H9 (cell line): ENCODE results near the gene ATP8B2. TPM values are rescaled to one million over a fixed set of nuclear protein-coding genes. Genes with fewer than 3 reads are reported as not detected.

Source experiments
- DNase-seq: peaks from one replicate; pipeline ENCODE4 v3.0.0-alpha.2; 2017
- H2AFZ ChIP-seq: one replicate; pipeline ENCODE4 v1.6.1; 2013; ENCODE audit warnings: mild to moderate bottlenecking, low read length, control low read depth, moderate library complexity
- H2AK5ac ChIP-seq: 2 replicates; pipeline ENCODE4 v1.6.1; 2013; ENCODE audit warnings: low read length, control low read depth, mixed read lengths; ENCODE audit not compliant: insufficient read length
- H2BK120ac ChIP-seq: one replicate; pipeline ENCODE4 v1.6.1; 2013; ENCODE audit warnings: low read depth, mild to moderate bottlenecking, low read length, control low read depth, inconsistent platforms; ENCODE audit not compliant: poor library complexity, severe bottlenecking
- H2BK12ac ChIP-seq: 2 replicates; pipeline ENCODE4 v1.6.1; 2013; ENCODE audit warnings: low read length, control low read depth, mixed read lengths, low read depth; ENCODE audit not compliant: insufficient read length
- H2BK15ac ChIP-seq: 2 replicates; pipeline ENCODE4 v1.6.1; 2013; ENCODE audit warnings: low read depth, low read length, control low read depth
- H2BK20ac ChIP-seq: one replicate; pipeline ENCODE4 v1.6.1; 2013; ENCODE audit warnings: low read depth, mild to moderate bottlenecking, low read length, control low read depth, inconsistent platforms; ENCODE audit not compliant: poor library complexity, severe bottlenecking
- H2BK5ac ChIP-seq: 2 replicates; pipeline ENCODE4 v1.6.1; 2013; ENCODE audit warnings: low read length, control low read depth, mixed read lengths; ENCODE audit not compliant: insufficient read length
- H3K14ac ChIP-seq: 2 replicates; pipeline ENCODE4 v1.6.1; 2013; ENCODE audit warnings: low read length, control low read depth; ENCODE audit not compliant: insufficient read depth
- H3K18ac ChIP-seq: 2 replicates; pipeline ENCODE4 v1.6.1; 2013; ENCODE audit warnings: low read depth, mild to moderate bottlenecking, mixed read lengths, low read length, control low read depth; ENCODE audit not compliant: insufficient read length
- H3K23ac ChIP-seq: 2 replicates; pipeline ENCODE4 v1.6.1; 2013; ENCODE audit warnings: low read length, control low read depth, mixed read lengths, low read depth; ENCODE audit not compliant: insufficient read length
- H3K23me2 ChIP-seq: 2 replicates; pipeline ENCODE4 v1.6.1; 2013; ENCODE audit warnings: low read depth, mild to moderate bottlenecking, mixed read lengths, low read length, control low read depth; ENCODE audit not compliant: insufficient read length, poor library complexity, severe bottlenecking
- H3K27ac ChIP-seq: 2 replicates; pipeline ENCODE4 v1.5.1; 2013; ENCODE audit warnings: low read length, control low read depth, mixed read lengths, low read depth; ENCODE audit not compliant: insufficient read length
- H3K27me3 ChIP-seq: 2 replicates; pipeline ENCODE4 v1.6.1; 2013; ENCODE audit warnings: low read length, control low read depth, inconsistent platforms; ENCODE audit not compliant: insufficient read depth
- H3K4ac ChIP-seq: 2 replicates; pipeline ENCODE4 v1.6.1; 2013; ENCODE audit warnings: low read depth, mild to moderate bottlenecking, control low read depth, inconsistent platforms, low read length, moderate library complexity
- H3K4me1 ChIP-seq: 2 replicates; pipeline ENCODE4 v1.6.1; 2013; ENCODE audit warnings: low read length, control low read depth, inconsistent platforms; ENCODE audit not compliant: insufficient read depth
- H3K4me2 ChIP-seq: 2 replicates; pipeline ENCODE4 v1.6.1; 2013; ENCODE audit warnings: low read length, control low read depth, mixed read lengths; ENCODE audit not compliant: insufficient read length, insufficient read depth
- H3K56ac ChIP-seq: 2 replicates; pipeline ENCODE4 v1.6.1; 2013; ENCODE audit warnings: low read depth, mild to moderate bottlenecking, mixed read lengths, low read length, control low read depth; ENCODE audit not compliant: insufficient read length
- H3K79me1 ChIP-seq: 2 replicates; pipeline ENCODE4 v1.6.1; 2013; ENCODE audit warnings: low read depth, mild to moderate bottlenecking, moderate library complexity, low read length, control low read depth, inconsistent platforms; ENCODE audit not compliant: insufficient read depth, poor library complexity, severe bottlenecking
- H3K79me2 ChIP-seq: 2 replicates; pipeline ENCODE4 v1.6.1; 2013; ENCODE audit warnings: low read length, control low read depth, inconsistent platforms; ENCODE audit not compliant: insufficient read depth
- H3K9ac ChIP-seq: 2 replicates; pipeline ENCODE4 v1.6.1; 2013; ENCODE audit warnings: low read length, control low read depth, mixed read lengths; ENCODE audit not compliant: insufficient read length; ENCODE audit errors: extremely low read depth
- H3K9me3 ChIP-seq: one replicate; pipeline ENCODE4 v1.6.1; 2013; ENCODE audit warnings: low read depth, low read length, inconsistent platforms; ENCODE audit not compliant: control insufficient read depth
- H3T11ph ChIP-seq: one replicate; pipeline ENCODE4 v1.6.1; 2013; ENCODE audit warnings: mild to moderate bottlenecking, low read length, control low read depth, inconsistent platforms
- H4K20me1 ChIP-seq: one replicate; pipeline ENCODE4 v1.6.1; 2013; ENCODE audit not compliant: control insufficient read depth, insufficient read length, insufficient read depth
- H4K5ac ChIP-seq: 2 replicates; pipeline ENCODE4 v1.6.1; 2013; ENCODE audit warnings: low read depth, mild to moderate bottlenecking, mixed read lengths, low read length, control low read depth; ENCODE audit not compliant: insufficient read length
- H4K8ac ChIP-seq: replicated peaks from 2 replicates; pipeline ENCODE4 v1.6.1; 2013; ENCODE audit warnings: low read length, control low read depth, mixed read lengths, low read depth; ENCODE audit not compliant: insufficient read length
- H4K91ac ChIP-seq: 2 replicates; pipeline ENCODE4 v1.6.1; 2013; ENCODE audit warnings: low read depth, mild to moderate bottlenecking, moderate library complexity, mixed read lengths, low read length, control low read depth; ENCODE audit not compliant: insufficient read length
- H3K27ac Mint-ChIP-seq, 3 experiments: 2 replicates in 2 of 3; 3 replicates in 1 of 3; pipeline ENCODE4 v1.8.0; 2020 to 2021; ENCODE audit warnings: mixed read lengths in 3 of 3, mild to moderate bottlenecking in 1 of 3, moderate library complexity in 1 of 3
- H3K27me3 Mint-ChIP-seq: 2 replicates; pipeline ENCODE4 v1.8.0; 2021; ENCODE audit warnings: low read depth, mild to moderate bottlenecking, moderate library complexity, mixed read lengths
- H3K36me3 Mint-ChIP-seq, 3 experiments: 2 replicates in 2 of 3; 3 replicates in 1 of 3; pipeline ENCODE4 v1.8.0; 2020 to 2021; ENCODE audit warnings: low read depth in 3 of 3, mixed read lengths in 3 of 3; ENCODE audit not compliant: insufficient read depth in 1 of 3
- H3K4me1 Mint-ChIP-seq, 2 experiments: 2 replicates each; pipeline ENCODE4 v1.8.0; 2020; ENCODE audit warnings: mixed read lengths in 2 of 2
- H3K4me3 Mint-ChIP-seq, 2 experiments: 2 replicates in 1 of 2; 3 replicates in 1 of 2; pipeline ENCODE4 v1.8.0; 2020 to 2021; ENCODE audit warnings: mild to moderate bottlenecking in 2 of 2, mixed read lengths in 2 of 2, moderate library complexity in 1 of 2
- H3K9me3 Mint-ChIP-seq, 2 experiments: 2 replicates in 1 of 2; 3 replicates in 1 of 2; pipeline ENCODE4 v1.8.0; 2020; ENCODE audit warnings: mild to moderate bottlenecking in 2 of 2, mixed read lengths in 2 of 2, moderate library complexity in 1 of 2
- CTCF ChIP-seq: fragments of 200-600 bp; sonication (generic); conservative IDR thresholded peaks from 3 replicates; pipeline ENCODE4 v1.8.0; 2021; ENCODE audit warnings: antibody characterized with exemption, mild to moderate bottlenecking
- WGBS: extraction: QIAGEN DNeasy Blood & Tissue Kit; methylation state at CpG from one replicate; pipeline ENCODE4 v1.1.7; 2013; ENCODE audit warnings: missing lambda C conversion rate, low lambda C conversion rate, mixed read lengths; ENCODE audit not compliant: insufficient read length; ENCODE audit errors: extremely low coverage; 5-methylcytosine and 5-hydroxymethylcytosine counted together
- total RNA-seq: library from RNA; stranded (reverse); gene quantifications from 2 replicates; pipeline ENCODE4 v1.2.1, GENCODE V29; 2021

The ATP8B2 gene
- total RNA-seq, 1 experiment from 2014 or later, result 37.6 TPM

- H3K27me3 ChIP-seq, result no peaks in the 10 kb centered on the region
- no peak overlapping the region for H3K9ac ChIP-seq
- no peak overlapping the region for H2AK5ac ChIP-seq
- no peak overlapping the region for H3K4me3 Mint-ChIP-seq
- peak overlapping the region in 1 of 3 experiments; percentile 33; a peak in 2 of 7 replicates for H3K27ac Mint-ChIP-seq
- no peak for TF ChIP-seq CTCF
- no peak overlapping the region for H3K23ac ChIP-seq
- H3K18ac ChIP-seq, result no peak overlapping the region
- no peaks in the 10 kb centered on the region for H3K9me3 Mint-ChIP-seq
- peaks cover 31 to 82% (median 70%) of the 10 kb centered on the region in 3 experiments for H3K36me3 Mint-ChIP-seq
- H3K27me3 Mint-ChIP-seq, result no peaks in the 10 kb centered on the region
- H3K4me1 ChIP-seq, result no peaks in the 10 kb centered on the region
- no peak overlapping the region for H3K14ac ChIP-seq
- no peak overlapping the region; the same call in 1 of the 2 replicates for H2BK15ac ChIP-seq
- H2BK20ac ChIP-seq, result no peak overlapping the region
- H3K27ac ChIP-seq, result no peak overlapping the region
- peaks cover 9 to 14% of the 10 kb centered on the region in 2 experiments for H3K4me1 Mint-ChIP-seq
- no peaks in the 10 kb centered on the region for H3K79me2 ChIP-seq
- H4K8ac ChIP-seq, result no peak overlapping the region
- no peak overlapping the region for H3K4ac ChIP-seq
- H2AFZ ChIP-seq, result no peak overlapping the region
- H3T11ph ChIP-seq, result no peak overlapping the region
- no peaks in the 10 kb centered on the region for H3K23me2 ChIP-seq
- DNase-seq, result no peak
- H3K79me1 ChIP-seq, result no peaks in the 10 kb centered on the region
- no CpG with 5 or more reads among the region's 13 CpGs for WGBS
- no peaks in the 10 kb centered on the region for H4K20me1 ChIP-seq
- H3K56ac ChIP-seq, result no peak overlapping the region
- no peak overlapping the region for H2BK120ac ChIP-seq
- no peak overlapping the region for H4K5ac ChIP-seq
- no peak overlapping the region for H2BK5ac ChIP-seq
- H3K9me3 ChIP-seq, result no peaks in the 10 kb centered on the region
- H4K91ac ChIP-seq, result no peak overlapping the region
- H2BK12ac ChIP-seq, result no peak overlapping the region
- no peak overlapping the region for H3K4me2 ChIP-seq
Observed at GRCh38 chr1:154334079-154335024, 9.0 kb downstream of the ATP8B2 start.
